OCI-LY7 (cell line): ENCODE results near the gene NOP9.

Experiments
- CTCF ChIP-seq: fragments of 200-600 bp; sonication (generic); conservative IDR thresholded peaks from 2 replicates; pipeline ENCODE4 v1.5.1; 2014; ENCODE audit warnings: mild to moderate bottlenecking, antibody characterized with exemption, low read length, moderate library complexity, mixed read lengths
- EZH2phosphoT487 ChIP-seq: fragments of 200-600 bp; sonication (generic); IDR thresholded peaks from 2 replicates; pipeline ENCODE4 v1.6.1; 2018; ENCODE audit warnings: low read depth, borderline replicate concordance, mild to moderate bottlenecking, mixed run types, antibody characterized with exemption, low read length, moderate library complexity, mixed read lengths

GRCh38 chr14:24261256-24261968, 38.2 kb upstream of the NOP9 start:
- TF ChIP-seq CTCF (no peak), EZH2phosphoT487 (no peak)
